Lung (tissue), 12 donors: ENCODE measurements around the gene AGRN. TPM values are rescaled to one million over a fixed set of nuclear protein-coding genes. Genes with fewer than 3 reads are reported as not detected.

ENCODE experiments used
- ATAC-seq: fragments of 200-7000 bp; cut with Tn5 transposase; one replicate; pipeline ENCODE4 v1.9.1; 2020; ENCODE audit warnings: moderate number of reproducible peaks; ENCODE audit not compliant: insufficient read depth, low FRiP score
- DNase-seq, 3 donors: peaks; one replicate each; pipeline ENCODE4 v3.0.0-alpha.2; 2013 to 2017
- H3K27ac ChIP-seq, 2 donors: one replicate each; pipeline ENCODE4 v1.5.1; 2013; ENCODE audit warnings: mild to moderate bottlenecking in 2 of 2, moderate library complexity in 2 of 2, control low read depth in 1 of 2, inconsistent platforms in 1 of 2, low read depth in 1 of 2, low read length in 1 of 2
- H3K27me3 ChIP-seq, 3 donors: one replicate each; pipeline ENCODE4 v1.5.1; 2013; ENCODE audit warnings: low read length in 2 of 3; ENCODE audit not compliant: control insufficient read depth in 3 of 3, insufficient read depth in 3 of 3
- H3K36me3 ChIP-seq, 4 donors: one replicate each; pipeline ENCODE4 v1.5.1; 2013; ENCODE audit warnings: low read length in 4 of 4, mild to moderate bottlenecking in 1 of 4, moderate library complexity in 1 of 4; ENCODE audit not compliant: control insufficient read depth in 4 of 4, insufficient read depth in 4 of 4
- H3K4me1 ChIP-seq, 5 donors: one replicate each; pipeline ENCODE4 v1.5.1; 2013; ENCODE audit warnings: low read length in 5 of 5, mild to moderate bottlenecking in 2 of 5, moderate library complexity in 1 of 5; ENCODE audit not compliant: control insufficient read depth in 5 of 5, insufficient read depth in 5 of 5
- H3K4me3 ChIP-seq: one replicate; pipeline ENCODE4 v1.5.1; 2013; ENCODE audit warnings: mild to moderate bottlenecking, control low read depth, moderate library complexity
- H3K9ac ChIP-seq, 2 donors: one replicate each; pipeline ENCODE4 v1.5.1; 2013; ENCODE audit warnings: low read length in 2 of 2, control low read depth in 1 of 2; ENCODE audit not compliant: insufficient read depth in 1 of 2
- H3K9me3 ChIP-seq, 4 donors: one replicate each; pipeline ENCODE4 v1.5.1; 2013; ENCODE audit warnings: low read length in 3 of 4, mild to moderate bottlenecking in 1 of 4, moderate library complexity in 1 of 4; ENCODE audit not compliant: control insufficient read depth in 4 of 4, insufficient read depth in 3 of 4
- WGBS, 2 donors: extraction: QIAGEN DNeasy Blood & Tissue Kit; methylation state at CpG; one replicate each; pipeline ENCODE4 v1.1.7; 2013; 5-methylcytosine and 5-hydroxymethylcytosine counted together
- polyA plus RNA-seq, 2 donors: library from polyadenylated mRNA; stranded (reverse); fragments of 200-250 nt; gene quantifications; one replicate each; pipeline ENCODE4 v1.2.1, GENCODE V29; 2013
- total RNA-seq, 2 donors: library from RNA; depleted of rRNA in 1 of 2; stranded (reverse); fragments of >200 nt in 1 of 2; gene quantifications; one replicate each; pipeline ENCODE4 v1.2.1, GENCODE V29; 2014 to 2021
- TF ChIP-seq, protein P1 (sequence below): IDR thresholded peaks from 2 replicates; pipeline ENCODE4 v1.5.1; 2012; ENCODE audit warnings: mild to moderate bottlenecking; ENCODE audit errors: control extremely low read depth, extremely low read depth
- donor health status: control.
- donor health status: control.
- donor health status: Bipolar disorder and iron deficiency.
- donor health status: healthy.
- donor health status: DM: yes; HTN: yes; CAD: no.

The AGRN gene
- total and polyA plus RNA-seq, 4 donors = 30.7 to 124 (median 85.2) TPM

GRCh38 chr1:998745-998994 lies 21.2 kb upstream of the AGRN start:
- Histone ChIP-seq H3K9me3 (no peaks in the 10 kb centered on the region), H3K4me3 (peak overlapping the region; percentile 47), H3K27ac (peak overlapping the region; percentile 78 to 99), H3K27me3 (peaks cover 0 to 12% (median 0%) of the 10 kb centered on the region in 3 donors), H3K4me1 (peaks cover 0 to 16% (median 7%) of the 10 kb centered on the region in 5 donors), H3K36me3 (no peaks in the 10 kb centered on the region), H3K9ac (no peak overlapping the region)
- WGBS, 2 donors = 0 to 4% methylated on average over 3 to 27 of the region's 27 CpGs
- TF ChIP-seq, protein P1, sequence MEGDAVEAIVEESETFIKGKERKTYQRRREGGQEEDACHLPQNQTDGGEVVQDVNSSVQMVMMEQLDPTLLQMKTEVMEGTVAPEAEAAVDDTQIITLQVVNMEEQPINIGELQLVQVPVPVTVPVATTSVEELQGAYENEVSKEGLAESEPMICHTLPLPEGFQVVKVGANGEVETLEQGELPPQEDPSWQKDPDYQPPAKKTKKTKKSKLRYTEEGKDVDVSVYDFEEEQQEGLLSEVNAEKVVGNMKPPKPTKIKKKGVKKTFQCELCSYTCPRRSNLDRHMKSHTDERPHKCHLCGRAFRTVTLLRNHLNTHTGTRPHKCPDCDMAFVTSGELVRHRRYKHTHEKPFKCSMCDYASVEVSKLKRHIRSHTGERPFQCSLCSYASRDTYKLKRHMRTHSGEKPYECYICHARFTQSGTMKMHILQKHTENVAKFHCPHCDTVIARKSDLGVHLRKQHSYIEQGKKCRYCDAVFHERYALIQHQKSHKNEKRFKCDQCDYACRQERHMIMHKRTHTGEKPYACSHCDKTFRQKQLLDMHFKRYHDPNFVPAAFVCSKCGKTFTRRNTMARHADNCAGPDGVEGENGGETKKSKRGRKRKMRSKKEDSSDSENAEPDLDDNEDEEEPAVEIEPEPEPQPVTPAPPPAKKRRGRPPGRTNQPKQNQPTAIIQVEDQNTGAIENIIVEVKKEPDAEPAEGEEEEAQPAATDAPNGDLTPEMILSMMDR = no peak
- no peak for ATAC-seq
- DNase-seq = peak in 2 of 3 donors; percentile 42 to 45

- WGBS, 2 donors = 0% methylated on average over 70 to 86 of the region's 86 CpGs
- no peak overlapping the region for H3K9ac ChIP-seq
- peak overlapping the region; percentile 47 for H3K4me3 ChIP-seq
- no peaks in the 10 kb centered on the region for H3K9me3 ChIP-seq
- DNase-seq (peak; percentile 49 to 68 (median 68)), ATAC-seq (no peak)
- H3K36me3 ChIP-seq = no peaks in the 10 kb centered on the region
- TF ChIP-seq, protein P1 = no peak
- H3K27ac ChIP-seq = peak overlapping the region; percentile 78 to 99
- peaks cover 0 to 12% (median 0%) of the 10 kb centered on the region in 3 donors for H3K27me3 ChIP-seq
- H3K4me1 ChIP-seq = peaks cover 0 to 16% (median 7%) of the 10 kb centered on the region in 5 donors
Observed at GRCh38 chr1:998995-999724, 20.8 kb upstream of the AGRN start.

- H3K9ac ChIP-seq = peak within 1 kb of the TSS; percentile 67 to 77
- DNase-seq = peak; percentile 93 to 94 (median 94)
- ATAC-seq = peak; percentile 84
- peak within 1 kb of the TSS; percentile 99 for H3K27ac ChIP-seq
- H3K36me3 ChIP-seq = no peaks in the 10 kb centered on the region
- peaks cover 0 to 21% (median 8%) of the 10 kb centered on the region in 5 donors for H3K4me1 ChIP-seq
- 0 to 1% methylated on average over 57 to 95 of the region's 95 CpGs for WGBS, 2 donors
- TF ChIP-seq, protein P1 = no peak
- H3K4me3 ChIP-seq = peak within 1 kb of the TSS; percentile 64
- peaks cover 0 to 12% (median 0%) of the 10 kb centered on the region in 3 donors for H3K27me3 ChIP-seq
- no peaks in the 10 kb centered on the region for H3K9me3 ChIP-seq
Observed at GRCh38 chr1:999725-1000356, 20.1 kb upstream of the AGRN start, which contains the start of gene HES4. TSS of gene HES4 (minus strand) at chr1:1000097. CDS start at chr1:999973, 124 bp downstream.
